GM19395 (cell line): ENCODE measurements around the gene SUPT20H.

Experiments used
- ATAC-seq: cut with Tn5 transposase; IDR thresholded peaks from one replicate; pipeline ENCODE4 v1.9.1; 2021; ENCODE audit warnings: mild to moderate bottlenecking, moderate library complexity; ENCODE audit not compliant: unreplicated experiment

Gene SUPT20H

GRCh38 chr13:37009692-37010091, 49.8 kb downstream of the SUPT20H start:
- ATAC-seq = no peak

DNA sequence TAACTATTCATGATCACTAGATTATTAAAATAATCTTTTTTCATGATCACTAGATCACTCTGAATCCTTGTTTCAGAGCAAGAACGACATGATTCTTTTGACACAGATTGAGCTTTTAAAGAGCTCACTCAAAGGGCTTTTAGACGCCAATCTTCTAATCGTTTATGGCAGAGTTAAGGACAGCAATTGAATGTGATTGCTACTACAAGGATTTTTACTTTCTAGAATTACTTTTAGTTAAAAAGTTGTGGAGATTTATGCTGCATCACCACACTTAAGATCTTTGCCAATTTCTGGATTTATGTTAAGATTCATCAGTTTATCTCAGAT, 57.6 kb downstream of the SUPT20H start:
- no peak for ATAC-seq

DNA sequence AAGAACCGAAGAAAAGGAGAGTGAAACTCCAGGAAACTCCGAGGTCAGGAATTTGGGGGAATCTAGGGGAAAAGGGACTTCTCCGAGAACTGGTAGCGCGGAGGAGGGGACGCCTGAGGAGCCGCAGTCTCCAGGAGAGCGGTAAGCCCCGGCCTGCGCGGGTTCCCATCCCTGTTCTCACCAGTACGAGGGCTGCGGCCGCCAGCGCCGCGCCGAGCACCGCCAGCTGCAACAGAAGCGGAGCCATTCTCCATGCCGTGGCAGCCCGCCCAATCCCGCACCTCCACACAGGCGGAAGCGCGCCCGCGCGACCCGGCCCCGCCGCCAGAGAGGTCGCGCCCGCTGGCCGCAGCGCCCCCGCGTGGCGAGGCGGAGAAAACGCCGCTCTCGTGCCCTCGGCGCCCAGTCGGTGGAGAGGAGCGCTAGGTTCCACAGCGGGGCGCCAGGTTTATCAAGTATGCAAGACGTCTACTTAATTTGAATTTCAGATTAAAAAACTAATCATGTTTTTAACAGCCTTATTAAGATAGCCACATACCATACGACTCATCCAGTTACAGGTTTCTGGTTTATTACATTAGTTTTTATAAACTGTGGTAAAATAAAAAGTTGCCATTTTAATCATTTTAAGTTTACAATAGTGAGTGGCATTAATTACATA, 60.3 kb downstream of the SUPT20H start, which contains the start of gene ALG5:
ALG5 (minus strand) TSS at position 287 of the 661 bp plus-strand sequence; CDS start at position 247, 40 bp downstream.
- peak; percentile 59 for ATAC-seq

DNA sequence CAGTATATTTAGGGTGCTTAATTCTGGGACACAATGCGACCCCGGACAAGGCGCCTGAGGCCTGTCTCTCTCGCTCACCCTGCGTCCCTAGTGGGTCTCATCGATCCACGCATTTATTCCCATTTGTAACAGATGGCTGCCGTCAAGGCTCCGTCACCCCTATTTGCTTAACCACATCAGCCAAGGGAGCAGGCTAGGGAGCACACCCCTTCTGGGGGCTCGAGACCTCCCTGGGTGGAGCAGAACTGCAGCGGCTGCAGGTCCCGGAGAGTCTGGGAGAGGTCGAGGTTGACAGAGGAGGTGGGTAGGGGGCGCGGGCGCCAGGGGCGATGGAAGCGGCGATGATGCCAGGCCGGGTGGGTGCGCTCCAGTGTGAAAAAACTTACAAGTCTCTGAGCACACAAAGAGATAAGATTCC, 60.9 kb downstream of the SUPT20H start:
- no peak for ATAC-seq

DNA sequence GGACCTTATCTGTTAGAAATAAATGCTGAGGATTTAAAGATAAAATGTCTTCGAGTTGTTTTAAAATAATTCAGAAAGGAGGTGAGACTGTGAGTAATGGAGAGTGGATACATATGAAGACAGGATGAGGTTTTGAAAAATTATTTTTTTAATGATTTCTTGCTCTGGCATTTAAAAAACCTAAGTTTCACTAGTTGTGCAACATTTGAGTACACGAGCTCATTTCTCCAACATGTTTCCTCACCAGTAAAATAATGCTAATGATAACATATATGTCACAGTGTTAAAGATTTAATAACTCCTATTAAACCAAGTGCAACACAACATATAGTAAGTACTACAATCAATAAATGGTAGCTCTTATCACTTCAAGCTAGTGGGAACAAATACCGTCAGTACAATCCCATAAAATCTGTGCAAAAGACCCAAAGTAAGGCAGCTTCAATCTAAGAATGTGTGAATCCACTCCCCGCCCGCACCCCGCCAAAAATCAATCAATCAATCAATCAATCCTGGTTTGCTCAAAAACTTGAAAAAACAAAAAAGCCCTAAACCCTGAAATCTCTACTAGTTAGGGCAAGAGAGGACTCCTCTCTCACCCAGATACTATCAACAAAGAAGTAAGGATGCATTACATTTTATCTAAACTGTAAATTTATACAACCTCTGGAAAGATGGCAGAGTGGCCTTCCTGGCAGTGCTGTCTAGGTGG, 61.6 kb downstream of the SUPT20H start:
- no peak for ATAC-seq

DNA sequence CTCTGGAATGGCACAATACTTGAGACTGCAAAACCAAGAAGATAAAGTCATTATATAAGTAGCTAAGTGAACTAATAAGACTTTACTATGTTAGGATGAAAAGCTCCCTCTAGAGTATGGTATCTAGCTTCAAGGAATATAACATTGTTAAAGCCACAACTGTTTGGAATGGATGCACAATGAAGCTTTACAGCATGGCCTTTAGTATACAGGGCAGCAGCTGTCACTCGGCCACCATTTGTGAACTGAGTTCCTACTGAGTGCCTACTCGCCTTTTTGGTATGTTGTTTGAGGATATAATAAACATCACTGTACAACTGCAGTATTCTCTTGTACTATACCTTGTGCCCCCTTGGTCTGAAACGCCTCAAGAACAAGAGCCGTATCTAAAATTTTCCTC, 67.1 kb downstream of the SUPT20H start:
- no peak for ATAC-seq

DNA sequence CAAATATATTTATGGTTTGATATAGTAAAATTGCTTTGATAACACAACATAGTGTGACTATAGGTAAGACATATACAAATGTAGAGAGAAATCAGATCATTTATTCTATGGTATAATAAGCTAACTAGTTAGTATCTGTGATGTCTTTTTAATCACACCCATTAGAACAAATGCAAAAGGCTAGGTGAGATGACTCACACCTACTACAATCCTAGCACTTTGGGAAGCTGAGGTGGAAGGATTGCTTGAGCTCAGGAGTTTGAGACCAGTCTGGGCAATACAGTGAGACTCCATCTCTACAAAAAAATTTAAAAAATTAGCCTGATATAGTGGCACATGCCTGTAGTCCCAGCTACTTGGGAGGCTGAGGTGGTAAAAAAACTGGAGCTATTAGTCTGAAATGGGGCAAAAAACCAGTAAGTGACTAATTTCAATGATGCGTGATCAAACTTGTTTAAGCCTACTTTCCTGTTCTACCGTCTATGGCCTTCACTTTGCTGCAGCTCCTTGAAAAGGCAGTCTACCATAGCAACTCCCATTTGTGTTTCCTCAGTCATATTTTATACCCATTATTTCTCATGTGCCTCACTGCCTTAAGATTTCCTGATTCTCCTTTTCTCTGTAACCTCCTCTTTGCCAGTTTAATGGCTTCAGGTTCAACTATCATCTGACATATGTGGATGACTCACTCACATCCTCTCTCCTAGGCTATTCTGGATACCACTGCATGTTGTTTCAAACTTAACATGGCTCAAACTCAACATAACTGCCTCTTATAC, 72.8 kb downstream of the SUPT20H start:
- ATAC-seq = no peak

DNA sequence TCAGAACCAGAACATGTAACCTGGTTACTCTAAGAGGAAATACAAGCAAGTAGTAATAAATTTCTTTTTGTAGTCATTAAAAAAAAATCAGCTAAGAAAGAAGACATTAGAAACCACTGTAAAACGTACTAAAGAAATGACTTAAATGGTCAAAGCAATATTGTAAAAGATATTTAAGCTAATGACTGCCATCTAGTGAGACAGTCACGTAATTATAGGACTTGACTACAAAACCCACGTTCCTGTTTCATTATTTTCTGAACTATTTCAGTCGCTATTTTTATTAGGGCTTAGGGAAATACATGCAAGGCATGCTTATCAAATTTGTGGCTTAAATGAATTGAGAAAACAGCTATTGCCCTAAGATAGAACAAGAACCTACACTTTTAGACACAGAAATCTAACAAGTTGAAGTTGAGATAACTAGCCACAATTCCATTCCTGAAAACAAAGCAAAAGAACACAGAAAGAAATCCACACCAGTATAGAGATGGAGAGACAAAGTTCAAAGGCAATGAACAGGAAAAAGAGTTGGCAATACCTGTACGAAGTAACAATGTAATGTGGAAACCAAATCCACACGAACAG, 78.2 kb downstream of the SUPT20H start:
- peak; percentile 71 for ATAC-seq

- no peak for ATAC-seq
These were observed 80.0 kb downstream of the SUPT20H start for GRCh38 chr13:36979361-36980050.

DNA sequence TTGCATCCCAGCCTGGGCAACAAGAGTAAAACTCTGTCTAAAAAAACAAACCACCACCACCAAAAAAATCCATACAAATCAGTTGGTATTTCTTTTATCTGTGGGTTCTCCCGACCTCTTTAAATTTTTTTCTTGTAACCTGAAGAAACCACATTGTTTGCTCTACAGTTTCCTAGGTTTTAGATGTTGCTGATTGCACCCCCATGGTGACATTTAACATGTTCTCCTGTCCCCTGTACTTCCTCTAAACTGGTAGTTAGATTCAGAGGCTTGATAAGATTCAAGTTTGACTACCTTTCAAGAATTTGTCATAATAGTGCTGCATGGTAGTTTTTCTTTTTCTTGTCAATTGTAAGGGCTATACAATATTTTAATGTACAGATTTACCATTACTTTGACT, 84.3 kb downstream of the SUPT20H start:
- no peak for ATAC-seq

DNA sequence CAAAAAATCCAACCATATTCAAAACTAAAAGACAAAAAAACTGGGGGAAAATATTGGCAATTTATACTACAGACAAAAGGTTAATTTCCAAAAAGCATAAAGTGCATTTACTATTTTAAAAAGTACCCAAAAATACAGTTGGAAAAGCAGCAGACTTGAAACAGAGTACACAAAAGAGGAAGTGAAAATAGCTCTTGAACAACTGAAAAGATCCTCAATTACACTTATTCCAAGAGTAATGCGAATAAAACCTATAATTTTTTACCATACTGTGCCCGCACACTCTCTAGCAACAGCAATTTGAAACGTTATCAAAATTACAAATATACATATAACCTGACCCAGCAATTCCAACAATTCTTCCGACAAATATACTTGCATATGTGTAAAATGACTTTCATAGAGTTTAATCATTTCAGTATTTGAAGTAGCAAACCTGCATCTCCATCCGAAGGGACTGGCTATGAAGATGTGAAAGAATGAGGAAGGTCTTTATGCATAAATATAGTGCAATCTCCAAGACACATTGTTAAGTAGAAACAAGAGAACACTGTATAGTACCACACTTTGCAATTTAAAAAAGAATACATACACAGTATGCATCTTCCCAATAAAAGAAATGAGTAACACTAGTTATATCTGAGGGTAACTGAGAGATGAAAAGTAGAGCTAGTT, 85.7 kb downstream of the SUPT20H start:
- ATAC-seq = peak; percentile 89

DNA sequence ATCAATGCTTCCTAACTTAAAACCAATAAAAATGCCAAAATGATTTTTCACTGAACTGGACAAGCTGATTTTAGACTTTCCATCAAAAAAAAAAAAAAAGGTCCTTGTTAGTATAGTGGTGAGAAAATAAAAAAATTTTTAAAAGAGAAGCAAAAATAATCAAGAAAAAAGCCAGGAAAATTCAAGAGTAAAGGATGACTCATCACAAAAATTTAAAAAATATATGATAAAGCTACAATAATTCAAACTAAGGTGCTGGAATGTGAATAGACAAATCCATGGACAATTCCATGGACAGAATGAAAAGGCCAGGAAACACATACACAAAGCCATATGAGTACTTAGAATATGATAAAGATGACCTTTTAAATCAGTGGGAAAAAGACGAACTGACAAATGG, 86.5 kb downstream of the SUPT20H start:
- no peak for ATAC-seq

DNA sequence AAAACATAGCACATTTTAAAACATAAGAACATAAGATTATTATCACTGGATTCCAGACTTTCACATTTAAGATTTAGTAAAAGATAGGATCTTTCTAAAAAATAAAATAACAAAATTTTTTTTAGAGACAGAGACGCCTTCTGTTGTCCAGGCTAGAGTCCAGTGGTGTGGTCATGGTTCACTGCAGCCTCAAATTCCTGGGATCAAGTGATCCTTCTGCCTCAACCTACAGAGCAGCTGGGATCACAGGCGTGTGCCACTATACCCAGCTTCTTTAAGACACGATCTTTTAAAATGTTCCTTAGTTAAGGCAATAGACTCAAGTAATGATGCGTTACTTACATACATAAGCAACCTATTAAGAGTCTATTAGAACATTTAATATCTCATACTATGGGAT, 93.1 kb downstream of the SUPT20H start:
- no peak for ATAC-seq

DNA sequence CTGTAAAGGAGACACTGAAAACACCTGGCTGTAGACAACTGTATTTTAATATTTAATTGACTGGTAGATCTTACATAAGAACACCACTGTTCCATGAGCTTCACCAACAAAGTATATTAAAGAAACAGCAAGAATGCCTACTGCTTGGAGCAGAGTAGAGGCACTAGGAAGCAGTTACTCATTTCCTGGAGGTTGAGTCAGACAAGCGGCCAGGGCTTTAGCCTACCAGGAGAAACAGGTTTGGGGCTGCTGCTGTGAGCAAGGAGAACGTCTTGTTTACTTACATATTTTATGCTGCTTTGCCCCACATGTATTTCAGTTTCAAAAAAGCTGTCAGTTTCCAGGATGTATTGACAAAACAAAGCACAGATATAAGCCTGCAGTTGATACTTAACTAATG, 93.7 kb downstream of the SUPT20H start:
- no peak for ATAC-seq

DNA sequence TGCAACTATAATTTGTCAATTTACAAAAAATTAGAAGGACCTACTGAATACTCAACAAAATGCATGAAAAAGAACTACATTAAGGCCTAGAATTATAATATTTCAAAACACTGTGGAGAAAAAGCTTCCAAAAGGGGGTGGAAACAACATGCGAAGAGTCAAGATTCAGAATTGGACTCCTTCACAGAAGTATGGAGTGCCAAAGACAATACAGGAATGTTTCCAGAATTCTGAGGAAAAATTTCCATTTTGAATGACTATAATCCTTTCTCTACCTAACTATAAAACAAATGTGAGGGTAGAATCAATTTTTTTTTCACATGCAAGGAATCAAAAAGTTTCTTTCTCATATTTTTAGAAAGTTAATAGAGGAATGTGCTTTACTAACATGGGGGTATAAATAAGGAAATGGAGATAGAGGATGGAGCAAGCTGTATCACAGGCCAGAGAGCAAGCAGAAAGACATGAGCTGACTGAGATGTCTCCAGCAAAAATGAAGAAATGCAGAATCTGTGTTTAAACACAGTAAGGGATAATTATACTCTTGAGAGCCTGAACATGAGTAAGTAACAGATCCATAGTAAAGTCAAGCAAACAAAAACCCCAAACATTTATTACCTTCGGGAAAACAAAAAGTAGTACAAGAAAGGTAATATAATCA, 99.9 kb downstream of the SUPT20H start:
- no peak for ATAC-seq
